Measurements from ENCODE around the gene RANGRF.

The RANGRF gene

DNA sequence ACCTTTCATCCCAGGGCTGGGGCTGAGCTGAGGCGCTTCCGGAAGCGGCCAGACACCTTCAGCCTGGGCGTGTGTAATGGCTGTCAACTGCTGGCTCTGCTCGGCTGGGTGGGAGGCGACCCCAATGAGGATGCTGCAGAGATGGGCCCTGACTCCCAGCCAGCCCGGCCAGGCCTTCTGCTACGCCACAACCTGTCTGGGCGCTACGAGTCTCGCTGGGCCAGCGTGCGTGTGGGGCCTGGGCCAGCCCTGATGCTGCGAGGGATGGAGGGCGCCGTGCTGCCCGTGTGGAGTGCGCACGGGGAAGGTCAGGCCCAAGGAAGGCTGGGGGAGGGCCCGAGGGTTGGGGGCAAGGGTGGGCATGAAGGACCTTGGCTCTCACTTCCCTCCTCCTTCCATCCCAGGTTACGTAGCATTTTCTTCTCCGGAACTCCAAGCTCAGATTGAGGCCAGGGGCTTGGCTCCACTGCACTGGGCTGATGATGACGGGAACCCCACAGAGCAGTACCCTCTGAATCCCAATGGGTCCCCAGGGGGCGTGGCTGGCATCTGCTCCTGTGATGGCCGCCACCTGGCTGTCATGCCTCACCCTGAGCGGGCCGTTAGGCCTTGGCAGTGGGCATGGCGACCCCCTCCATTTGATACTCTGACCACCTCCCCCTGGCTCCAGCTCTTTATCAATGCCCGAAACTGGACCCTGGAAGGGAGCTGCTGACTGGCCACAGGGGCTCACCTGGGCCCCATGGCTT is 19.7 kb upstream of the RANGRF start:
- H3K4me3 ChIP-seq (ENCODE audit: low read depth, low read length, poor library complexity, severe bottlenecking), result no peak overlapping the region
- H3K27ac ChIP-seq (ENCODE audit: low read depth, low read length, poor library complexity, severe bottlenecking), result no peak overlapping the region
- H4K20me1 ChIP-seq (ENCODE audit: insufficient read depth, low read length), result no peaks in the 10 kb centered on the region
- no peaks in the 10 kb centered on the region for H3F3A ChIP-seq (ENCODE audit: insufficient read depth, low read length)
- no peak overlapping the region for H3K9ac ChIP-seq (ENCODE audit: low read length)
- no peaks in the 10 kb centered on the region for H3K79me2 ChIP-seq (ENCODE audit: insufficient read depth, low read length)
- peaks cover 72% of the 10 kb centered on the region for H3K36me3 ChIP-seq (ENCODE audit: insufficient read depth, low read length)
- TF ChIP-seq, protein P1, sequence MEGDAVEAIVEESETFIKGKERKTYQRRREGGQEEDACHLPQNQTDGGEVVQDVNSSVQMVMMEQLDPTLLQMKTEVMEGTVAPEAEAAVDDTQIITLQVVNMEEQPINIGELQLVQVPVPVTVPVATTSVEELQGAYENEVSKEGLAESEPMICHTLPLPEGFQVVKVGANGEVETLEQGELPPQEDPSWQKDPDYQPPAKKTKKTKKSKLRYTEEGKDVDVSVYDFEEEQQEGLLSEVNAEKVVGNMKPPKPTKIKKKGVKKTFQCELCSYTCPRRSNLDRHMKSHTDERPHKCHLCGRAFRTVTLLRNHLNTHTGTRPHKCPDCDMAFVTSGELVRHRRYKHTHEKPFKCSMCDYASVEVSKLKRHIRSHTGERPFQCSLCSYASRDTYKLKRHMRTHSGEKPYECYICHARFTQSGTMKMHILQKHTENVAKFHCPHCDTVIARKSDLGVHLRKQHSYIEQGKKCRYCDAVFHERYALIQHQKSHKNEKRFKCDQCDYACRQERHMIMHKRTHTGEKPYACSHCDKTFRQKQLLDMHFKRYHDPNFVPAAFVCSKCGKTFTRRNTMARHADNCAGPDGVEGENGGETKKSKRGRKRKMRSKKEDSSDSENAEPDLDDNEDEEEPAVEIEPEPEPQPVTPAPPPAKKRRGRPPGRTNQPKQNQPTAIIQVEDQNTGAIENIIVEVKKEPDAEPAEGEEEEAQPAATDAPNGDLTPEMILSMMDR (IDR thresholded peaks at IDR 0.05; ENCODE audit: low read length), result no peak
- TF ChIP-seq EZH2 (IDR thresholded peaks at IDR 0.05; ENCODE audit: borderline replicate concordance, low read length), result no peak
- H3K27me3 ChIP-seq (ENCODE audit: insufficient read depth, low read length), result no peaks in the 10 kb centered on the region
- H3K9me2 ChIP-seq (ENCODE audit: low read depth, low read length), result no peaks in the 10 kb centered on the region
- H3K4me2 ChIP-seq (ENCODE audit: low read length), result no peak overlapping the region
- H3K9me3 ChIP-seq (ENCODE audit: low read length), result no peaks in the 10 kb centered on the region
- no peaks in the 10 kb centered on the region for H3K4me1 ChIP-seq (ENCODE audit: insufficient read depth, low read length, severe bottlenecking)
- H2AFZ ChIP-seq (ENCODE audit: low read length), result no peak overlapping the region

DNA sequence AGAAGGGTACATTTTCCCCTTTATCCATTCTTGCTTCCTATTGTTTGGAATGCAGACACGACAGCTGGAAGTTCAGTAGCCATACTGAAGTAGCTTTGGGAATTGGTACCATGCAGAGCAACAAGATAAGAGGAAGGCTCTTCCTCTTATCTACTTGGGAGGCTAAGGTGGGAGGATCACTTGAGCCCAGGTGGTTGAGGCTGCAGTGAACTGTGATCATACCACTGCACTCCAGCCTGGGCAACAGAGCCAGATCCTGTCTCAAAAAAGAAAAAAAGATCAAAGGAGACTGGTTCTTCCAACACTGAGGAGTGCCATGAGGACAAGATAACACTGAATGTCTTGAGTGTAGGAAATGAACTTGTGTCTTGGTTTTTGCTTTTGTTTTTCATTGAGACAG is 16.0 kb upstream of the RANGRF start:
- TF ChIP-seq, protein P1 (IDR thresholded peaks at IDR 0.05; ENCODE audit: low read length), result no peak
- TF ChIP-seq EZH2 (IDR thresholded peaks at IDR 0.05; ENCODE audit: borderline replicate concordance, low read length), result no peak
- no peak overlapping the region for H3K4me2 ChIP-seq (ENCODE audit: low read length)
- H3K4me1 ChIP-seq (ENCODE audit: insufficient read depth, low read length, severe bottlenecking), result no peaks in the 10 kb centered on the region
- H4K20me1 ChIP-seq (ENCODE audit: insufficient read depth, low read length), result no peaks in the 10 kb centered on the region
- no peaks in the 10 kb centered on the region for H3K27me3 ChIP-seq (ENCODE audit: insufficient read depth, low read length)
- H3K9me3 ChIP-seq (ENCODE audit: low read length), result no peaks in the 10 kb centered on the region
- H3F3A ChIP-seq (ENCODE audit: insufficient read depth, low read length), result no peaks in the 10 kb centered on the region
- peaks cover 36% of the 10 kb centered on the region for H3K36me3 ChIP-seq (ENCODE audit: insufficient read depth, low read length)
- no peaks in the 10 kb centered on the region for H3K9me2 ChIP-seq (ENCODE audit: low read depth, low read length)
- H3K27ac ChIP-seq (ENCODE audit: low read depth, low read length, poor library complexity, severe bottlenecking), result no peak overlapping the region
- H3K9ac ChIP-seq (ENCODE audit: low read length), result no peak overlapping the region
- no peak overlapping the region for H2AFZ ChIP-seq (ENCODE audit: low read length)
- no peaks in the 10 kb centered on the region for H3K79me2 ChIP-seq (ENCODE audit: insufficient read depth, low read length)
- H3K4me3 ChIP-seq (ENCODE audit: low read depth, low read length, poor library complexity, severe bottlenecking), result no peak overlapping the region

DNA sequence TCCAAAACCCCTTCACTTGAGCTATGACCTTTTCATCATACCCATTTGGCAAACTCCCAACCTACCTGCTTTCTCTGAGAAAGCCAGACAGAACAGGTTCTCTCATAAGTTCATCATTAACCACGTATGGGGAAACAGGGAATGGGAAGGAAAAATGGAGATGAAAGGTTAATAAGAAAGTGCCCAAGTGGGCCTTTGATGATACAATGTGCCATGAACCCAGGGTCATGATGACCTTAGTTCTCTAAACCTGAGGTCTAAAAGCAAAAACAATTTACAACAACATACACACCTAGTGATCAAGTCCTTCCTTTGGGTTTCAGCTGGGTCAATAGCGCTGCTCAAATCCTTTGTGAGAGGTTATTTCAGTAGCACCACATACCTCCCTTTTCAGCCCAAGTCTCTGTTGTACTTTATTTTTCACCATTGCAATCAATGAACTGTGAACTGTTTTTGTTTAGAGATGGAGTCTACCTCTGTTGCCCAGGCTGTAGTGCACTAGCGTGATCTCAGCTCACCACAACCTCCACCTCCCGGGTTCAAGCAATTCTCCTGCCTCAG is 14.5 kb upstream of the RANGRF start:
- H3K79me2 ChIP-seq (ENCODE audit: insufficient read depth, low read length), result no peaks in the 10 kb centered on the region
- no peak overlapping the region for H3K4me2 ChIP-seq (ENCODE audit: low read length)
- no peak overlapping the region for H3K27ac ChIP-seq (ENCODE audit: low read depth, low read length, poor library complexity, severe bottlenecking)
- no peak overlapping the region for H3K9ac ChIP-seq (ENCODE audit: low read length)
- H3K4me3 ChIP-seq (ENCODE audit: low read depth, low read length, poor library complexity, severe bottlenecking), result no peak overlapping the region
- no peaks in the 10 kb centered on the region for H3K4me1 ChIP-seq (ENCODE audit: insufficient read depth, low read length, severe bottlenecking)
- H3K9me2 ChIP-seq (ENCODE audit: low read depth, low read length), result no peaks in the 10 kb centered on the region
- no peak for TF ChIP-seq EZH2 (IDR thresholded peaks at IDR 0.05; ENCODE audit: borderline replicate concordance, low read length)
- TF ChIP-seq, protein P1 (IDR thresholded peaks at IDR 0.05; ENCODE audit: low read length), result no peak
- H3K27me3 ChIP-seq (ENCODE audit: insufficient read depth, low read length), result no peaks in the 10 kb centered on the region; the same call in 1 of the 2 replicates
- H3K36me3 ChIP-seq (ENCODE audit: insufficient read depth, low read length), result peaks cover 25% of the 10 kb centered on the region
- H3K9me3 ChIP-seq (ENCODE audit: low read length), result no peaks in the 10 kb centered on the region
- no peak overlapping the region for H2AFZ ChIP-seq (ENCODE audit: low read length)
- no peaks in the 10 kb centered on the region for H4K20me1 ChIP-seq (ENCODE audit: insufficient read depth, low read length)
- H3F3A ChIP-seq (ENCODE audit: insufficient read depth, low read length), result no peaks in the 10 kb centered on the region
